Measurements from ENCODE around the gene CPN2.

CPN2 gene

DNA sequence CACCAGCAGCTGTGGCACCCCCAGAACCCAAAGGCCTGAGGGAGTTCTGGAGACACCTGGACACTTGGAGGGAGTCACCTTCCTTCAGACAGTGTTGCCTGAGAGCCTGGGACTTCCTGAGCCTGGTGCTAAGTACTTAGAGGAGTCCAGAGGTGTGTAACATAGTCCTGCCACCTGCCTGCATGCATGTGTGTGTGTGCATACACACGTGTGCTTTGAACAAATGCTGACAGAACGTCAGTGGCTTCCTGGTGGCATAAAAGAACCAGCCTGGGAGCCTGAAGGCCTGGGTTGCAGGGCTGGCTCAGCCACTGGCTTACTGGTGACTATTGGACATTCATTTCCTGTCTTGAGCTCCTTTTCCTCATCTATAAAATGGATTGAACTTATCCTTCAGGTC is 3.2 kb upstream of the CPN2 start:
- in situ Hi-C loops (cut with HindIII; ENCODE audit: low sequenced_read_pairs), result no loop called here

GRCh38 chr3:194352667-194353246 is 1.6 kb upstream of the CPN2 start:
- in situ Hi-C loops (cut with HindIII; ENCODE audit: low sequenced_read_pairs), result no loop called here

- in situ Hi-C loops (cut with HindIII; ENCODE audit: low sequenced_read_pairs), result no loop called here
These were observed 916 bp upstream of the CPN2 start for GRCh38 chr3:194351952-194352536.

DNA sequence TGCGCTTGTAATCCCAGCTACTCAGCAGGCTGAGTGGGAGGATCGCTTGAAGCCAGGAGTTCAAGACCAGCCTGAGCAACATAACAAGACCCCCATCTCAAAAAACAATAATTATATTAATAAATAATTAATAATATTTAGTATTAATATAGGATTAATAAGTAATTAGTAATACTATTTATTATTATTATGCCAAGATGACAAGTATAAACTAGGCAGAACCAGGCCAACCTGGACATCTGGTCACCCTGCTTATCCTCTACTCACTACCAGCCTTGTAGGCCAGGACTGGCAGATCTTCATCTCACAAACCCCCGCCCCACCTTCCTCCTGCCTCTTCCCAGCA is 429 bp downstream of the CPN2 start:
- in situ Hi-C loops (cut with HindIII; ENCODE audit: low sequenced_read_pairs), result no loop called here

DNA sequence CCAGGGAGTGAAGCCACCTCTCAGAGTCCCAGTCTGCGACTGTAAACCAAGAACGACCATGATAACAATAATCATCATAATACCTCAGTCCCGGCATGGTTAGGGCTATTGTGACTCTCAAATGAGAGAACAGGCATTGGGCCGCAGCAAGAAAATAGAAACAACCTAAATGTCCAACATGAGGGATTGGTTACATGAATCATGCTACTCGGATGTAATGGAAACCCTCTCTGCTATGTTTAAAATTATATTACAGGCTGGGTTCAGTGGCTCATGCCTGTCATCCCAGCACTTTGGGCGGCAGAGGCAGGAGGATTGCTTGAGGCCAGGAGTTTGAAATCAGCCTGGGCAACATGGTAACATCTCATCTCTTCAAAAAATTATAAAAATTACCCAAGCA is 2.8 kb downstream of the CPN2 start:
- in situ Hi-C loops (cut with HindIII; ENCODE audit: low sequenced_read_pairs), result no loop called here

DNA sequence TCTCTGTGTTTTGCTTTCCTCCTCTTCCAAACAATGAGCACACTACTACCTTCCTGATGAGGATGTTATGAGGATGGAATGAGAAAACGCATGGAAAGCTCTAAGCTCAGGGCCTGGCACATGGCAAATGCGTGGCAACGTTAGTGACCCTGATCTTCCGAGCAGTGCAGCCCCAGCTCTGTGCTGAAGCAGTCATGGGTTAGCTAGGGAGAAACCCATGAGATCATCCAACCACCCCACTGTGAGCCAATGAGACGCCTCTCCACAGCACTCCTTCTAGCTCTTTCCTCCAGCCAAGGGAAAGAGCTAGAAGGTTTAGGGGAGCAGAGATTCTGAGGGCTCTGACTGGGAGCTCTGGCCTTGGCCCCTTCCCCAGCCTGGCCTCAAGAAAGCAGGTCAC is 4.5 kb downstream of the CPN2 start:
- in situ Hi-C loops (cut with HindIII; ENCODE audit: low sequenced_read_pairs), result no loop called here

GRCh38 chr3:194346035-194346434 is 5.1 kb downstream of the CPN2 start:
- in situ Hi-C loops (cut with HindIII; ENCODE audit: low sequenced_read_pairs), result no loop called here

- in situ Hi-C loops (cut with HindIII; ENCODE audit: low sequenced_read_pairs), result no loop called here
These were observed 7.1 kb downstream of the CPN2 start for GRCh38 chr3:194344012-194344411.

DNA sequence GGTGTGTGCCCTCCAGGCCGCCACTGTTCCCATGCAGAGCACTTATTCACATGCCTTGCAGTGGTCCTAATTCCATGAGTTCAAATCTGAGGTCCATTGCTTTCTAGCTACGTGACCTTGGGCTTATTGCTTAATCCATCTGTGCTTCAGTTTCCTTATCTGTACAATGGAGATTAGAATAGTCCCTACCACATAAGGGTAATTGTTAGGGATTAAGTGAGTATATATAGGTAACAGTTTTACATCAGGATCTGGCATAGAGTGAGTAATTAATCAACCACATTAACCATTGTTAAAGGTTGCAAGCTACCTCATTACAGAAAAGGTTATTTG is 7.6 kb downstream of the CPN2 start:
- in situ Hi-C loops (cut with HindIII; ENCODE audit: low sequenced_read_pairs), result no loop called here

- in situ Hi-C loops (cut with HindIII; ENCODE audit: low sequenced_read_pairs), result no loop called here
These were observed 8.1 kb downstream of the CPN2 start for GRCh38 chr3:194342861-194343560.

DNA sequence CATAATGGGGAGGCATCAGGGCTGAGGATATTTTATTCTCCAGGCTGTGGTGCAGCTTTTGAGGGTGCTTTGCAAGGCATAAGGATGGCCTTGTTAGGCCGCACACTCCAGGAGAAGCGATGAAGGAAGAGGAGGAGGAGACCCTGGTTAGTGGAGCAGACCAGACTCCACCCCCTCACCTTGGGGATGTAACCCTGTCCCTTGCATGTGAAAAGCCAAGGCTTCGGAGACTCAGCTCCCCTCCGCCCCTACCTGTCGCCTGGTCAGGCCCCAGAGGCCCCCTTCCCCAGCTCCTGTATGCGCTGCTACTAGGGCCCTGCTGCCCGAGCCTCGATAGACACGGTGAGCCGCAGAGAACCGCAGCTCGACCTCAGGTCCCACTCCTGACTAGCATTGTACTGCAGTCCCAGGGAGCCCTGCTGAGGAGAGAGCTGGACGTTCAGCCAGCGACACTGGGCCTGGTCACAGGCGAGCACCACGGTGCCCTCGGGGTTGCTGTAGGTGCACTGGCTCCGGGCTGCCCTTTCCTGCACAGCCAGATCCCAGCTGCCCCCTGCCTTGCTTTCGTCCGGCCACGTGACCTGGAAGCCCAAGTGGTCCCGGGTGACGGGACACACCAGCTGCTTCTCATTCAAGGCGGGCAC is 10.2 kb downstream of the CPN2 start:
- in situ Hi-C loops (cut with HindIII; ENCODE audit: low sequenced_read_pairs), result no loop called here

DNA sequence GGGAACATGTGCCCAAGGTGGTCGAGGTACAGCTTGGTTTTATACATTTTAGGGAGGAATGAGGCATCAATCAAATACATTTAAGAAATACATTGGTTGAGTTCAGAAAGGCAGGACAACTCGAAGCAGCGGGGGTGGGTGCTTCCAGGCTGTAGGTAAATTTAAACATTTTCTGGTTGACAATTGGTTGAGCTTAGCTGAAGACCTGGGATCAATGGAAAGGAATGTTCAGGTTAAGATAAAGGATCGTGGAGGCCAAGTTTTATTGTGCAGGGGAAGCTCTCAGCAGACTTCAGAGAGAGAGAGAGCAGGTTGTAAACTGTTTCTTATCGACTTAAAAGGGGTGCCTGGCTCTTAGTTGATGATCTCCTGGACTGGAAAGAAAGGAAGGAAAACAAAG is 11.3 kb downstream of the CPN2 start:
- in situ Hi-C loops (cut with HindIII; ENCODE audit: low sequenced_read_pairs), result no loop called here

DNA sequence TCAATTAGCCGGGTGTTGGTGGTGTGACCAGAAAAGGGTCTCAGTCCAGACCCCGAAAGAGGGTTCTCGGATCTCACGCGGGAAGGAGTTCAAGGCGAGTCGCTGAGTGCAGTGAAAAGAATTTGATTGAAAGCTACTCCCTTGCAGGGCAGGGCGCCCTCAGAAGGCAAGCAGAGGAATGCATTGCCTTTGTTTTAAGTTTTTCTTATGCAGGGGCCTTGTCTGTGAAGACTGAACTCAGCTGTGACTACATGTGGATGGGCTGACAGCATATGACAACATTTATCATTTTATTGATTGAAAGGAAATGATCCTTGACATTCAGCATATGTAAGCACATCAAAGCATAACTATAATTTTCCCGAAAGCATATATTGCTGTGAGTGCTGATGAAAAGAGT is 11.8 kb downstream of the CPN2 start:
- in situ Hi-C loops (cut with HindIII; ENCODE audit: low sequenced_read_pairs), result no loop called here

DNA sequence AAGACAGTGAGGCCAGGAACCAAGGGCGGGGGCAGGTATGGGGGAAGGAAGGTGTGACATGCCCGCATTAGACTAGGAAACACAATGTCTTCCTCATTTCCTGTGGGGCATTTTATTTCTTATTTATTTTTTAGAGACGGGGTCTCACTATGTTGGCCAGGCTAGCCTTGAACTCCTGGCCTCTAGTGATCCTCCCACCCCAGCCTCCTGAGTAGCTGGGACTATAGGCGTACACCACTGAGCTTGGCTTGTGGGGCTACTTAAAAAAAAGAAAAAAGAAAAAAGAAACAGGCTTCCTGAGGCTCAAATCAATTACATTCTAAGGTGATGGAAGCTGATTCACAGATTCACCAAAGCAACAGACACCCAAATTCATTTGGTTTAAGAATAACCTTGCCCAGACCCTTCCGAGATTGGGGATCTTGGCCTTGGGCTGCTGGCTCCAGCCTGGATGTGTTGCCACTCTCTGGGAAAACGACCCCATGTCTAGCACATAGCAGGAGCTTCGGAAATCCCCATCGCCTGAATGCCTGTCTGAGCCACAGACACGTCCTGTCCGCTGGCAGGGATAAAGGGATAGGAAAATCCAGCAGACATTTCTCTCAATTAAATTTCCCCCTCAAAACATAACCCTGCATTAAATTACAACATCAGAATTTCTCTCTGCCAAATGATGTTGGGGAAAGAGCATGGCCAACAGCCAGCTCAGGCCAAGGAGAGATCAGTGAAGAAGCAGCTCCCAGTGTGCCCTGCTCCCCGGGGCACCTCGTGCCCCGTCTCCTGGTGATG is 13.0 kb downstream of the CPN2 start:
- in situ Hi-C loops (cut with HindIII; ENCODE audit: low sequenced_read_pairs), result no loop called here

DNA sequence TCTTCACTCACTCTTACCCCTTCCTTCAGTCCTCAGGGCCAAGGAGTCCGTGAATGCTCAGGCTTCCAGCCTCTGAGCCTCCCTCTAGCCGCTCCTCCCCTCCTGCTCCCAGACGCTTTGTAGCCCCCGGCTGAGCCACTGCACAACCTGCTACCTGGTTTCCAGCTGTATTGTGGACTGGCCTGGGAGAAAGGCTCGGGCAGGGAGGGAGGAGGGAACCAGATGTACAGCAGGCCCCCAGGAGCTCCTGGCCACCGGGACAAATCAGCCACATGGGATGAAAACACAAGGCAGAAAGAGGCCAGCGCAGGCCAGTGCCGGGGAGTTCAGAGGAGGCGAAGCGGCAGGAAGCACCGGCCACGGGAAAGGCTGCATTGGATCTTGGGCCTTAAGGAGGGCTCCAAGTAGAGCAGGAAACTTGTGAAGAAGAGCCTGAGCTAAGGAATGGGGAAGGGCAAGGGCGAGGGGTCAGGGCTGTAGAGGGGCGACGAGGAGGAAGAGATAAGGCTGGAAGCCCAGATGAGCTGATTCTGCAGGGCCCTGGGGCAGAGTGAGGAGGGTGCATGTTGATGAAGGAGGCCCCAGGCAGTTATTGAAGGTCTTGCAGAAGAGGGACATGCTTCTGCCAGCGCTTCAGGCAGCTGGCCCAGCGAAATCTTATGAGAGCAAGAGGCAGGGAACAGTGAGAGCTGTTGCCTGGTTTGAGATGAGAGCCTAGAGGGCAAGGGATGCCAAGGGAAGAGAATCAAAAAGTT is 14.3 kb downstream of the CPN2 start:
- in situ Hi-C loops (cut with HindIII; ENCODE audit: low sequenced_read_pairs), result no loop called here

DNA sequence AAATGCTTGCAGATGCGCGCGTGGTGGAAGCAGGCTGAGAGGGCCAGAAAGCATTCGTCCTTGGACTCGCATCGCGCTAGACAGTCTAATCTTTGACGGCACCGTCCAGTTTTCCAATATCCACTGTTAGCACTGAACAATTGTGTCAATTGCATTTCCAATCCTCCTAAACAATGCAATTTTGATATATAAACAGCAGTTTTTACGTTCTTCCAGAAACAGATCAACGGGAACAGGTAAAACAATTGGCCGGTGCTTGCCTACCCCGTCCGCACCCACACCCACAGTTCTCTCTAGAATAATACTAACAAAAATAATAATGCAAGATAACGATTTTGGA is 17.2 kb downstream of the CPN2 start:
- in situ Hi-C loops (cut with HindIII; ENCODE audit: low sequenced_read_pairs), result no loop called here

DNA sequence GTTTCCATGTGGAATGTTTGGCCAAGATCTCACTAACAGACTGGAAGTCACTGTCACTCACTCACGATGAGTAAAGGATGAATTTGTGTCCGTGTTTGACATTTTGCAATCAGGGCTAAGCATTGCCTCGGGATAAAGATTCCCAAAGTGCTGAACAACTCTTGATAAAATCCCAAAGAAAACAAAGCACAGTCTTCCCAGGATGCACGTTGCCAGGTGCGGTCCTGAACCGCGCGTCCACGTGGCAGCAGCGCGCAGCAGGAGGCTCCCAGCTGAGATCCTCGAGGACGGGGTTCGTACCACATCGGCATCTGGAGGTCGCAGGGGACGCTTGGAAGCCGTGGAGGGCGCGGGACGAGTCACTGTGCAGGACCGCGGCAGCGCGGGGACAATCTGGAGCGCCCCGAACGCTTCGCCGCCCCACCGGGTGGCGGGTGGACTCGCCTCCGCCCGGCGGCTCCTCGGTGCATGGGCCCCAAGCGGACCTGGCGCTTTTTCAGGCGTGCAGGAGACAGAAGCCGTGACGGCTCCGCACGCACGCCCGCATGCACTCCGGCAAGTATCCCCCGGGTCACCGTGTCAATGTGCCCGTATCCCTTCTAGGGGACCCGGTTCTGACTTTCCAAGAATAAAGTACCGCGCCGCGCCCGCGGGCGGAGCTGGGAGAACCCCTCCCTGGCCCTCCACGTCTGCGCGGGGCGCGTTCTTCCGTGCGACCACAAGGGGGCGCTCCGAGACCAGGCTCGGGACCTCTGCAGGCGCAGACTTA is 17.7 kb downstream of the CPN2 start:
- in situ Hi-C loops (cut with HindIII; ENCODE audit: low sequenced_read_pairs), result no loop called here

DNA sequence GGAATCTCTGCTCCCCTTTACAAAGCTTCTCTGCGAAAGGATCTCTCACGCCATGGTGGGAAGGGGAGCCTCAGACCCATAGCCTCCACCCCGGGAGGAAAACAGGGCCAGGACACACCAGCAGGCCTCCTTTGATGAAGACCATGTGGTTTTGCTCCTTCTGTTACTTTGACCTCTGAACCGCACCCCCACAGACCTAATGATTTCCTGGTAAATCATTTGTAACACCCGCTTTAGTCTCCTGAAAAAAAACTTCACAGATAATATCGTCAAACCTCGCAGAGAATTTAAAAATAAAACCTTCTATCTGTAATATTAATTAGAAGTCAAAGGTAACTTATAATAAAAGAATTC is 18.3 kb downstream of the CPN2 start:
- in situ Hi-C loops (cut with HindIII; ENCODE audit: low sequenced_read_pairs), result no loop called here

- in situ Hi-C loops (cut with HindIII; ENCODE audit: low sequenced_read_pairs), result no loop called here
These were observed 20.5 kb downstream of the CPN2 start for GRCh38 chr3:194330579-194330978.

DNA sequence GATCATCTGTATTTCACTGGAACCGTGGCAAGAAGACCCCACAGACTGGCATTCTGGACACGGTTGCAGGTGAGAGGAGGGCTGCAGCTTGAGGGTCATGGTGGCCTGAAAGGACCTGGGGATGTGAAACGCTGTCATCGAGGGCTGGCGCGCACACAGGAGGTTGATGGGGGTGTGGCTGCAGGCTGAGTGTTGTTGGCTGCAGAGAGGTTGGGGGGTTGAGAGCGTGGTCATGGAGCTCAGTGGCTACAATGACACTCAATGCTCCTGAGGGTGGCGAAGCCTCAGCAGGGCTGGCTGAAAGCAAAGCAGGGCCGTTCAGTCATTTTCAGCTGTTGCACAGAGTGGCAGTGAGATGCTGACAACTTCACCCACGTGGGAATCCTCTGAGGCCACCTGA is 21.0 kb downstream of the CPN2 start:
- in situ Hi-C loops (cut with HindIII; ENCODE audit: low sequenced_read_pairs), result no loop called here

Data from endothelial cell of hepatic sinusoid (primary cell).